Epidermal melanocyte (primary cell): Measurements from ENCODE around the gene TXNRD1.
A peak's percentile ranks its signal among the peaks of the same experiment; 100 is the strongest.
"Not testable (repeated sequence)": the region's sequence is repeated elsewhere in the genome, so short reads cannot be mapped to it uniquely, and the experiment has no call there.

Experiments used
- DNase-seq: peaks from one replicate; pipeline ENCODE4 v3.0.0; 2011; ENCODE audit warnings: low spot score; ENCODE audit not compliant: insufficient read length

The TXNRD1 gene

DNA sequence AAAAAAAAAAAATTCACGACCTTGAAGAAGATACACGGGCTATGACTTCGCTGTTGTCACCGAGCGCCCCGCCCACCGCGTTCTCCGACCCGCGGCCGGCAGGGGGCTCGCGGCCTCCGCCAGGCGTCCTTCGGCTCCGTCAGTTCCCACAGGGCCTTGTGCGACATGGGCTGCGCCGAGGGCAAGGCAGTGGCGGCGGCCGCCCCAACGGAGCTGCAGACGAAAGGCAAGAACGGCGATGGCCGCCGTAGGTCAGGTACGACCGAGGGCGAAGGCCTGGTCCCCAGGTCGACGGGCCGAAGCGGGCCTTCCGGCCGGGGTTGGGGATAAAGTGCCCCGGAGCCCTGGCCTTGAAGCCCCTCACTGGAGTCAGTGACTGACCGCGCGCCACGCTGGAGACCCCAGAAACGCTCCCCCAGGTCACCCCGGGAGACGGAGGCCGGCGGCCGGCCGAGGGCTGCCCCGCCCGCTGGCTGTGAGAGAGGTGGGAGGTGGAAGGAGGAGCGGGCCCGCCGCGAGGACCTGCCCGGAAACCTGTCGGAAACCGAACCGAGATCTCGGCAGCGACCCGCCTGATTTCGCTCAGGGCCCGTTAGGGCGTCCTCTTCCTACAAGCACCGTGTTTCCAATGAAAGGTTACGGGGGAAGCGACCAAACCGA lies at the start of gene TXNRD1:
Gene TXNRD1, plus strand, starts transcription at position 142 of the 660 bp plus-strand sequence. Its CDS starts 24 bp downstream, at position 166.
- peak; percentile 62 for DNase-seq

DNA sequence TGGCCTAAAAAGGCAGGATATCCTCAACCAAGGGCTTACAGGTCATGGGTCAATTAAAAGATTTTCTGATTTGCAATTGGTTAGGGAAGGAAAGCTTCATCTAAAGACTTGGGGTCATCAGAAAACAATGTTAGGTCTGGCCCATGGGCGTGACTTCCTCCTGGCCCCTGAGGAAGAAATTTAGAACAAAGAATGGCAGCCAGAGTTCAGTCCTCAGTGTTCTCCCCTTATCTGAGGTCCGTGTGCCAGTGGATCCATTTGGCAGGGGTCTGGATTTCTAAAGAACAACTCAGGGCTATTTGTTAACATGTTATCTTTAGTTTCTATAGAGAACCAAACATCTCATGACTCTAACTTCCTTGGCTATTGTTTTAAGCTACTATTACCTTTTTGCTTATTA lies 49.8 kb upstream of the TXNRD1 start:
- no peak for DNase-seq

DNA sequence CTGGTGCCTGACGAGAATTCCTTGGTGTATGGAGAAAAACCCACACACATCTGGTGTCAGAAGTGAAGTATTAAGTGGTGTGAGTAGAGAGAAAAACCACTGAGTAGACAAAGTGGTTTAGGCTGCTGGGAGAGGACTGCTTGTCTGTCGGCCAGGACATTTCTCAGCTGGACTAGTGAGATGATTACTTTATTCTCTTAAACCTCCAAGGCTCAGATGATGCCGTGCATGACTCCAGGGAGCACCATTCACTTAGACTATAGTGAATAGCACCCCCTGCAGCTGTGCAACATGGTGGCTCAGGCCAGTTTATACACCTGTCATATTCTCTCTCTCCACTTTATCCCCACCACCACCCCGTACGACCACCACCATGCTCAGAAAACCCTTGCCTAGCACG lies 49.1 kb upstream of the TXNRD1 start:
- no peak for DNase-seq

DNA sequence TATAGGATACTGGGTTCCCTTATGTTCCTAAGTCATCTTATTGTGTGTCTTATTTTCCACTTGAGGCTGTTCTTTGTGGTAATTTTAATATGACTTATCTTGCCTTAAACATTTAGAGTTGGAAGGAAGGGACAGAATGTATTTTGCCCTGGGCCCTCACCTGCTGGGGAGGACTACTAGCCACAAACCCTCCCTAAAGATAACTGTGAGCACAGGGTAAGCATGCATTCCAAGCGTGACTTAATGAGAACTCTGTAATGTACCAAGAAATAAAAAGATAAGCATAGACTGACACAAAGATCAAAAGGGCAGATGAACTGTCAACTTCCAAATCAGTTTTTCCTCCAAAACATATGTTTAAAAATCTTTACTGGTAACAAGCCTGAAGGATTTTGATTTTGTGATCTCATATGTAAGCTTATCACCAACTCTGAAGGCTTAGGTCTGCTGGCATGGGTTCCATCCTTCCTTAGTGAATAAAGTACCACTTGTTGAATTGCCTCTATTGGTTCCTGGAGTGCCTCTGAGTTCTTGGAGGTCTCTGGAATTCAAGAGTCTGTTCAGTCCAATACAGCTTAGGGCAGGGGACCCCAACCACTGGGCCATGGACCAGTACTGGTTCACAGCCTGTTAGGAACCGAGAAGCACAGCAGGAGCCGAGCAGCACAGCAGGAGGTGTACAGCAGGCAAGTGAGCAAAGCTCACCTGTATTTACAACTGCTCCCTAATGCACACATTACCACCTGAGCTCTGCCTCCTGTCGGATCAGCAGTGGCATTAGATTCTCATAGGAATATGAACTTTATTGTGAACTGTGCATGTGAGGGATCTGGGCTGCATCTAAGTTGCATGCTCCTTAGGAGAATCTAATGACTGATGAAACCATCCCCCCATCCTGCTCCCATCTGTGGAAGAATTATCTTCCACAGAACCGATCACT lies 47.8 kb upstream of the TXNRD1 start:
- DNase-seq = no peak

DNA sequence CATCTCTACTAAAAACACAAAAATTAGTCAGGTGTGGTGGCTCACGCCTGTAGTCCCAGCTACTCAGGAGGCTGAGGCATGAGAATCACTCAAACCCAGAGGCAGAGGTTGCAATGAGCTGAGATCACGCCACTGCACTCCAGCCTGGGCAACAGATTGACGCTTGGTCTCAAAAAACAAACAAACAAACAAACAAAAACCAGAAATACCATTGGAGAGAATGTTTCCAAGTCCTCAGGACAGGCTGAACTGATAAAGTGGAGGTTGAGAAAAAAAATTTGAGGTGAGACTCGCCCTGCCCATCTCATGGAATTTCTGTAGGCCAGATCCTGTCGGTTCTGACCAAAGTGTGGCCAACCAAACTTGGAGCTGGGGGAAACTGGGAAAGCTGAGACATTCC lies 47.0 kb upstream of the TXNRD1 start:
- DNase-seq = no peak

DNA sequence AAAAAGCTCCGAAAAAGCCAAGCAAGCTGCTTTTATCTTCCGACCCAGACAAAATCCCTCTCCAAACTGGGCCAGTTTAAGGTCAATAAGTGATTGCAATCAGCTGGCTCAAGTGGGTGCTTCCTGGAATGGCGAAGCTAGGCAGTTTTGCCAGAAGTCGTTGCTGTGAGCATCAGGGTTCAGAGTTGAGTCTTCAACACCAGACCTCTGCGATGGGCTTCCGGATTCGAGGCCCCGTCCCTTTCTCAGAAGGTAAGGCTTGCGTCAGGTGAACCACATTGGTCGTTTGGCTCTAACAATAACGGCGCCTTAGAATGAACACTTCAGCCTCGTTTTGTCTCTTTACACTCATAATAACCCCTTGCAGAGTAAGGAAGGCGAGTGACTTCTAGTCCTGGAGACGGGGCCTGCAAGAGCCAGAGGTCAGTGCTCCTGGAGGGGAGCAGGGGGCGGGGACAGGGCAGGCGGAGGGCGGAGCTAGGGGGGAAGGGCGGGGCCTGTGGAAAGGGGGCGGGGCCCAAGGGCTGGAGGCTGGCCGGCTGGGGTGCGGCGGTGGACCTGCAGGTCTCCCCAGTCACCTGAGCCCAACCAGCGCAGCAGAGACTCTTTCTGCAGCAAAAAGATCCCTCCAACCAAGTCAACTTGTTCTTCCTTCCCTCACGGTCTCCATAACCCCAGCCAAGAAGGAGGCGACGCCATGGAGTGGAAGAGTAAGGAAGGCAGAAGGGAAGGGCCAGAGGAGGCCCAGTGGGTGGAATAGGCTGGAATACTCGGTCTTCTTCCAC lies 43.6 kb upstream of the TXNRD1 start:
- no peak for DNase-seq

DNA sequence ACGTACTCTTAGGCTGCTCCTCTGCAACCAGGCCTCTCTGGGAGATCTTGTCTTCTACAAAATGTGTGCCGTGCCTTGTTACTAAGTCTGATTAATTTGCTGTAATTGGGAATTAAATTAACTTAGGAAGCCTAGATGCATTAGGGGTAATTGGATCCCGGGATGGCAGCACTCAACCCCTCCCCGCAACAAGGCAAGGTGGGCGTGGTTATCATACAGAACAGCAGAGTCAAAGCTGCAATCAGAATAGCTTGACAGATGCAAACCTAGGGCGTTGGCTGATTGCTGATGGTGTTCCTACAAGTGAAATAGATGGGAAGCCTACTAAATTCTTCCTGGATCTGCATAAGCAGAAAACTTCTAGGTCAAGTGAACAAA lies 43.0 kb upstream of the TXNRD1 start:
- DNase-seq = no peak

DNA sequence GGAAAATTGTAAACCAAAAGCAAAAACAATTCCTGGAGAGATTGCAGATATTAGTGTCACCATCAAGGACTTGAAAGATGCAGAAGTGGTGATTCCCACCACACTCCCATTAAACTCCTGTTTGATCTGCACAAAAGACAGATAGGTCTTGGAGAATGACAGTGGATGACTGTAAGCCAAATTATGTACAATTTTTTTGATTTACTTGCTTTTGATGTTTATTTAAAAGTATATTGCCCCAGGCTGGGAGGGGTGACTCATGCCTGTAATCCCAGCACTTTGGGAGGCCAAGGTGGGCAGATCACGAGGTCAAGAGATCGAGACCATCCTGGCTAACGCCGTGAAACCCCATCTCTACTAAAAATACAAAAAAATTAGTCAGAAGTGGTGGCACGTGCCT lies 41.8 kb upstream of the TXNRD1 start:
- DNase-seq = not testable (repeated sequence)

DNA sequence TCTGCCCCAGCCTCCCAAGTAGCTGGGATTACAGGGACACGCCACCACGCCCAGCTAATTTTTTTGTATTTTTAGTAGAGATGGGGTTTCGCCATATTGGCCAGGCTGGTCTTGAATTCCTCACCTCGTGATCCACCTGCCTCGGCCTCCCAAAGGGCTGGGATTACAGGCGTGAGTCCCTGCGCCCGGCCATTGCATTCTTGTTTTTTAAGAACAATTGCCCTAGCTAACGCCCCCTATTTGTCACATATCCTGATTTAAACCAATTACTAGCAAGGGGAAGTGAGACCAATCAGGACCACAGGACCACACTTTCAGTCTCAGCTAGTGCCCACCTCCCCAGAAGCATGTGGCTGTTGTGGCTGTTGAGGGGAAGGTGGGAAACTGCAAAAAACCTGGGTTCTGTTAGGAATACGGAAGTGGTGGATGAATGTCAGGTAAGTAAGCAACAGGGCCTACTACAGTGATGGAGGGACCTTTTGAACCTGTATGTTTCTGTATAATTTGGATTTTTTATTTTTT lies 39.8 kb upstream of the TXNRD1 start:
- DNase-seq = no peak

DNA sequence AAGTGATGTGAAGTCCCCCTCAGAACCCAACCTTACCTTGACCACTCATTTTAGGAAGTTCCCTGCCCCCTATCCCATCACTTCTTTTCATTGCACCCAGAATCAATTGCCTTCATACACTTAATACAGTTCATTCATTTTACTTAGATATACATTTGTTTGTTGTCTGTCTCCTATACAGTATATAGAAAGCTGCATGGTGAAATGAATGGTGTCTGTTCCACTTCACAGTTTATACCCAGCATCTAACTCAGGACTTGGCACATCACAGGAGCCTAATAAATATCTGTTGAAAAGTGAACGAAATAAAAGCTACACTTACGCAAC lies 38.3 kb upstream of the TXNRD1 start:
- no peak for DNase-seq

DNA sequence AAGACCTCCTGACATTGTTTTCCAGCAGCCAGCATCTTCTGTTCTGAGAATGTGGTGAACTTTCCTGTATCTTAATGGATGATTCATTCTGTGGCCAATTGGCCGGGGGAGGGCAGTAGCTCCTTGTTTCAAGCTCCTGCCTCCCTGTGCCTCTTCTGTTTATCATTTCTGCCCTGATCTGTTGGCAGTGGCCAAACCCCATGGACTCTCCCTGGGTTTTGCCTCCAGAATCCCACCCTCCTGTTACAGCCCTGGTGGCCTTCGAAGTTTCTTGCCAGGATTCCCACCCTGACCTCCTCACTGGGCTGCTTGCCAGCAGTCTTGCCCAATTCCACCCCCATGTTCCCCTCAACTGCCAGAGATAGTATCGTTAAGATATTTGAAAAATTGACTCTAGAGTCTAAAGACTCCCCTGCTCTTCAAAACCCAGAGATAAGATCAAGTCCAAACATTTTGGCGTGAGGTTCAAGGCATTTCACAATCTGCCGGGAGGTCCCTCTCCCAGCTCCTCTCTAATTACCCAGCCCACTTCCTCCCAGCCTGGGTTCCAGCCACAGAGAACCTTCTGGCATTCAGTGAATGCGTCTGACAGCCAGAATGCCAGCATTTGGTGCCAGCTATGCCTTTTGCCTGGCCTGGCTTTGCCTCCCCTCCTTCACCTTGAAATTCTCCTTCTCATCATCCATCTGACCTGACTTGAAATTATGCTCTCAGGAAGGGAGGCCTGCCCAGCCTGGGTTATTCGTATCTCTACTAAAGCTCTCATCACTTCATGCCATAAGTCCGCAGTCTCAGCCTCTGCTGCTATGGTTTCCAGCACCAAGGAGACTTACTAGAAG lies 37.7 kb upstream of the TXNRD1 start:
- peak; percentile 75 for DNase-seq

DNA sequence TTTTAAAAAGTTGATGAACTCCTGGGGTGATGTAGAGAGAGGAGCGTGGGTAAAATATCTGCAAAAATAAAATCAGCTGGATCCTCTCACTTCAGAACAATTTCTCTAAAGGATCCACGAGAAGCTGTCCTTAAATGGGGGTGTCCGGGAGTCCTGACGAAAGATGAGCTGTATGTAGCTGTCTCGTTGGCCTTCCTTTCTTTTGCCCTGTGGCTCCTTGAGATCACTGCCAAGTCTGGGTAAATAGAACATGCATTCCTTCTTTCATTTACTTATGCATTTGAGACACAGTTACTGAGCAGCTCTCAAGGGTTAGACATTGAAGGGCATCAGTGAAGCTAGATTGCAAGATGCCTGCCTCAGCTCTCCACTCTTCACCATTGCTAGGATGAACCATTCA lies 35.2 kb upstream of the TXNRD1 start:
- no peak for DNase-seq

DNA sequence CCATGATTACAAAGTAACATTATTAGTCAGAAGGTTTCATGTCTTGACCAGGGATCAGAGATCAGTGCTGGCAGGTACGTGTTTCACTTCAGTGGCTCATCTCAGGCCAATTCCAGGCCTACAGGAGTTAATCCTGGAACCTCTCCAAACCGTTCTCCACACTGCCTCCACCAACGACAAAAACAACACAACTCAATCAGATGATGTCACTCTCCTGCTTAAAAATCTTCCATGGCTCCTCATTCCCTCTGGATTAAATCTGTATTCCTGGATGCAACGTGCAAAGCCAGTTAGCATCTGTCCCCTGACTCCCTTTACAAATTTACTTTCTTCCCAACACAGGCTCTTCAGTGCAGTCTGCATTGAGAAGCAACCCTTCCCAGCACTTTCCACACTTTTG lies 34.3 kb upstream of the TXNRD1 start:
- DNase-seq = no peak

DNA sequence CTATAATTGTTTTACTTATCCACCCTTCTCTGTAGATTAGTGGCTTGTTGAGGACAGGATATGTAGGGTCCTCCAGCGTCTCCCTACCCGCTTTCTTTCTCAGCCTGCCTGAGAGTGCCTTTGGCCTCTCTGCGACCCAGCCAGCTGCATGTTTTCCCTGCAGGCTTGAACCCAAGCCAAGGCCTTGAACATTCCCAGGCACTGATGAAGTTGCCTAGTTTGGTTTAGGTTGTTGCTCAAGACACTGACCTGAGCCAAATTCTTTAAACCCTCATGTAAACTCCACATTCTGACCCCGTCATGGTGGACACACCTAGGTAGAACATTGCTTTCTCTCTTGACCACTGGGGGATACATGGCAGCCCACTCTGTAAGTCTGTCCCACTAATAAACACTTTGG lies 33.4 kb upstream of the TXNRD1 start:
- no peak for DNase-seq

DNA sequence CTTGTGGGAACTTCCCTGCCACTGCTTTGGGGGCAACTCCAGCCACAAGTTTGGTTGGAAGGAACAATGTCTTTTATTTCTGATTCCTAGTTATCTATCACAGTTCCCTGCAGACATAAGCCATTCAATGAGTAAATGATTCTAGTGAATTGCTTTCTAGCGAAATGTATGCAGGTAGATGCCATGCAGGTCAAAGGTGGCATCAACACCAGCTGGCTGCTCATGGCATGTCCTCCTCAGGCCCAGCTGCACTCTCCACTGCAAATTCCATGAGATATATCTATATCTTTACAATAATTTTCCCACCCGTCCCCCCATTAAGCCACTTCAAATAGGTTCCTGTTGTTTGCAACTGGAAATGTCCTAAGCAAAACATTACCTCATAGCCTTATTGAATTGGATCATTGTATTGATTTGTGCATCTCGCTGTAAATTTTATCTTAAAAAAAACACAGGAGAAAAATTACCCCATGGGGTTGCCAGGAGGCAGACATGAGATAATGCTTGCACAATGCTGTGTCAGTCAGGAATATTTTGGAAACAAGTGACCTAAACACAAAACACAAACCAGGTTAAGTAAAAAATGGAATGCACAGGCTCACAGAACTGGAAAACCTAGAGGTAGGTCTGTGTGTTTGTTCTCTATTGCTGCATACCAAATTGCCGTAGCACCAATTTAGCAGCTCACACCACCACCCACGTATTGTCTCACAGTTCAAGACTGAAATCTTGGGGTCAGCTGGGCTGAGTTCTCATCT lies 32.8 kb upstream of the TXNRD1 start:
- no peak for DNase-seq

DNA sequence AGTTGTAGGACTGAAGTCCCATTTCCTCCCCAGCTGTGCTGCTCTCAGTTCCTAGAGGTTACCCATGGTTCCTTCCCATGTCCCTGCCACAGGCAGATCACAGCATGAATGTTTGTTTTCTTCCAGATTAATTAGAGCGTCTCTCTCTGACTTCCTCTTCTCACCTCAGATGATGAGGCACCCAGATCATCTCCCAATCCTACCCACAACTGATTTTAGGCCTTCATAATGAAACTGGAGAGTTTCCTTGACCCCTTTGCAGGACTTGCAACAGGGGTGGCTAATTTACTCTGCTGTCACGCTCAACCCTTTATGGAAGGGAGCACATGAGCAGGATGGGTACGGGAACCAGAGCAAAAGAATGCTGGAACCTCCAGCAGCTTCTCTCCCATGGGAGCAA lies 32.1 kb upstream of the TXNRD1 start:
- no peak for DNase-seq

DNA sequence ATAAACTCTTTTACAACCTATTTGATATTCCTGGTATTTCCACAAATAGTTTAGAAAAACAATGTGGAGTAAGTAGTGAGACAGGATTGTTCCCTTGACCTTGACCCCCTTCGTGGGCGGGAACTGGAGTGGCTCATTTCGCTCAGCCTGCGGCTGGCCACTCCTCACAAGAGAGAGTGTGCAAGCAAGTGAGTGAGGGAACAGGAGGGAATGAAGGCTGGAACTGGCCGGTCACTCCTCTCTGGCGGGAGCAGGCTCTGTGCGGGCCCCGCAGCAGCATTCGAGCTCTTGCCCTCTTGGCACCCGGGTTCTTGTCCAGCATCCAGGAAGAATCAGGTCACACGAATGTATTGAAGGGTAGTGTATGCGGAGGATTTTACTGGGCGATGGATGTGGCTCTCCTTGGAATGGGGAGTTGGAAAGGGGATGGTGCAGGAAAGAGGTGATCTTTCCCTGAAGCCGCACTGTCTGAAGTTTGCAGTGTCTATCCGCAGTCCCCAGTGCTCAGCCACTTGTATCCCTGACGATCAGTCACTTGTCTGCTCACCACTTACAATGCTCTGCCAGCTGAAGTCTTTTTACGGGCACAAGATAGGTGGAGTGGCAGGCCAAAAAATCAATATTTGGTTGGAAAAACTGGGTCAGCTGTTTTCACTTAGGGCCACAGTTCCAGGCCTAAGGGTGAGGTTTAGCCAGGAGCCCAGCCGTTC lies 28.0 kb upstream of the TXNRD1 start:
- no peak for DNase-seq

DNA sequence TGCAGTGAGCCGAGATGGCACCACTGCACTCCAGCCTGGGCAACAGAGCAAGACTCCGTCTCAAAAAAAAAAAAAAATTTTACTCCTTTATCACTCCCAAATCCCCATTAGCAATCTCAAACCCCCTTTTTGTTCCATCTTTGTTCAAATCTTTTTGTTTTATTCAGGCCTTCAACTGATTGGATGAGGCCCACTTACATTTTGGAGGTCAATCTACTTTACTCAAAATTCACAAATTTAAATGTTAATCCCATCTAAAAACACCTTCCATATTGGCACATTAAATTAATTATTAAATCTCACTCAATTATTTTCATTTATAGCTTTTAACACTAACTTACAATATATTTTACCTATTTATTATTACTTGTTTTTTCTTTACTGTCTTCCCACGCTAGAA lies 27.0 kb upstream of the TXNRD1 start:
- no peak for DNase-seq

DNA sequence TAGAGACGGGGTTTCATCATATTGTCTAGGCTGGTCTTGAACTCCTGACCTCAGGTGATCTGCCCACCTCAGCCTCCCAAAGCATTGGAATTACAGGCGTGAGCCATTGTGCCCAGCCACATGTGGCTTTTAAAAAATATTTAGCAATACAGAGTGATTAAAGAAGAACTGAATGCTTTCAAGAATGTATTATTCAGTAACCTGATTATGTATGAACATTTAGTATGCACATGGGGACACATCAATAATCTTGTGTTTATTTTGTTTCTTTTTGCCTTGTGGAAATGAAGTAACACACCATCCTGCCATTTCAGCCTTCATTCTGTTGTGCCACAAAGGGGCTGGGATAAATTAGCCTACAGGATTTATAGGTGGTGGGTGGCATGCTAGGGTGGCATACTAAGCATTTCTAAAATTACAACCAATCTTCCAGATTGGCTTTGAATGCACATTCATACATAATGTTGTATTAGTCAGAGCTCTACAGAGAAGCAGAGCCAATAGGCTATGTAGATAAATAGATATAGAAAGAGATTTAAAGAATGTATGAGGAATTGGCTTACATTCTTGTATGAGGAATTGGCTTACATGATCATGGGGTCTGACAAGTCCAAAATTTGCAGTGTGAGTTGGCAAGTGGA lies 25.5 kb upstream of the TXNRD1 start:
- no peak for DNase-seq
